GF-D8 (cell line): ENCODE results near the gene ARHGAP15.
A peak's percentile ranks its signal among the peaks of the same experiment; 100 is the strongest.

Experiments
- DNase-seq: peaks from one replicate; lab custom pipeline; 2025; lab: John Stamatoyannopoulos, UW

ARHGAP15 gene

DNA sequence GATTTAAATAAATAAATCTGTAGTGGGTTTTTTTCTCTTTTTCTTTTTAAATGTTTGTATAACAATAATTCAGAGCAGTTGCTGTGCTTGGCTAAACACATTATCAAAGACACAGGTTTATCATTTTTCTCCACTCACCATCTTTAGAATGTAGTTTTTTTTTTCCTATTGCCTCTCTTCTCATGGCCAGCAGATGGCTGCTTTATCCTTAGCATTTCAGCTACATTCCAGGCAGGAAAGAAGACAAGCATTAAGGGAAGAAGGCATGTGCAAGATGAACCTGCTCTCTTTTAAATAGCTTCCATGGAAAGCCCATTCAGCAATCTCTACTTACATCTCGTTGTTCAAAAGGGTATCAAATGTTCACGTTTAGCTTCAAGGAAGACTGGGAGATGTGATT lies 42.6 kb downstream of the ARHGAP15 start:
- DNase-seq = no peak

DNA sequence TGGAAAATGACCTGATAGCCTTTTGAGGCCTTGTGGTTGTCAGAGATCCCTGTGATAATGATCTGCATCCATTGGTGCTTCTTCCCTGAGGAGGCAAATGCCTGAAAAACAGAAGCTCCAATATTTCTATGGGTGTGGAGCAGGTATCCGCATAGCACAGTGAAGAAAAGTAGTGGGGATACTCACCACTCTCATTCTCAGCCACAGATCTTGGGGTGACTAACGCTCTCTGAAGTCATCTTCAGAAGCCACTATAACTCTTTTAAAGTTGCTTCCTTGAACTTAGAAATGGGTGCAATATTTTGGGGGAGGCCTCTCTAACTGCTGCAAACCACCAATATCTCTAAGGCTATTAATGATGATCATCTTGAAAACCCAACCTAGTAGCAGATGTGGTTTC lies 46.2 kb downstream of the ARHGAP15 start:
- no peak for DNase-seq

DNA sequence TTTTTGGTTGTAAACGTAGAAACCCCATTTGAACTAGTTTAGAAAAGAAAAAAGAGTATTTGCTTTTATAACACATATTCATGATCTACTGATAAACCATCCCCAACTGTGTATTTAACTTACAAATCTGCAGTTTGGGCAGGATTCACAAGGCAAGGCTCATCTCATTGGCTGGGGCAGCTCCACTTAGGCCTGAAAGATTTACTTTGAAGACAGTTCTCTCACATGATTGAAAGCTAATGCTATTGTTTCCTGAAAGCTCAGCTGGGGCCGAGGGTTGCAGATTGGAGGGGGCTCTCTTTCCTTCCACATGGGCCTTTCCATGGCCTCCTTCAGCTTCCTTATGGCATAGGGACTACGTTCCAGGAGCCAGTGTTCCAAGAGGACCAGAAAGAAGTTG lies 47.4 kb downstream of the ARHGAP15 start:
- no peak for DNase-seq

DNA sequence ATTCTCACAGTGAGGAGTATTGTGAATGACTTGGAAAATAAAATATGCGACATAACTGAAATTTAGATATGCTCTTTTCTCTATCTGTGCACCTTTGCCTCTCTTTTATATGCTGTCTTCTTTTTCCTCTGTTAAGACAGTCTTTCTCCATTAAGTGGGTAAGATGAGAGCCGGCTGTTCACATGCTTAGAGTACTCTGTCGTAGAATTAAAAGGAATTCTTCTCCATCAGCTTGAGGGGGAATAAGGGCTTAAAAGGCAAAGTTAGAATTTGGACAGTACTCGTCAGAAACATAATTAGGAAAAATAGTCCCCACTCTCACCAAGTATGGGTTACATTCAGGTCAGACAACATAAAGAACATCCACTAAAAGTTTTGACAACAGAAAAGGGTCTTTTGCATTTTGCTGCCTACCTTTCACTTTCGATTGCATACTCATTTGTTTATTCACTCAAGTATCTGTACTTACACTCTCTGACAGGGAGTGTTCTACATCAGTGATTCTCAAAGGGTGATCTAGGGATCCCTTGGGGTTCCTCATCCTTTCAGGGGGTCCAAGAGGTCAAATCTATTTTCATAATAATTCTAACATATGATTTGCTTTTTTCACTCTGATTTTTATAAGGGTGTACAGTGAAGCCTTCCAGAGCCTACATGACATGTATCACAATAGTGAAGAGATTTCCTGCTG lies 48.0 kb downstream of the ARHGAP15 start:
- no peak for DNase-seq

DNA sequence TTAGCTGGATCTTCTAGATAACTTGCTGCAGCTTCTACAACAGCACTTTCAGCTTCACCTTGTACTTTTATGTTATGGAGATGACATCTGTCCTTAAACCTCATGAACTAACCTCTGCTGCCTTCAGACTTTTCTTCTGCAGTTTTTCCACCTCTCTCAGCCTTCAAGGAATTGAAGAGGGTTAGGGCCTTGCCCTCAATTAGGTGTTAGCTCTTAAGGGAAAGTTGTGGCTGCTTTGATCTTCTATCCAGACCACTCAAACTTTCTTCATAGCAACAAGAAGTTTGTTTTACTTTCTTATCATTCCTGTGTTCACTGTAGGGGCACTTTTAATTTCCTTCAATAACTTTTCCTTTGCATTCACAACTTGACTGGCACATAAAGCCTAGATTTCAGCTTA lies 52.3 kb downstream of the ARHGAP15 start:
- no peak for DNase-seq

DNA sequence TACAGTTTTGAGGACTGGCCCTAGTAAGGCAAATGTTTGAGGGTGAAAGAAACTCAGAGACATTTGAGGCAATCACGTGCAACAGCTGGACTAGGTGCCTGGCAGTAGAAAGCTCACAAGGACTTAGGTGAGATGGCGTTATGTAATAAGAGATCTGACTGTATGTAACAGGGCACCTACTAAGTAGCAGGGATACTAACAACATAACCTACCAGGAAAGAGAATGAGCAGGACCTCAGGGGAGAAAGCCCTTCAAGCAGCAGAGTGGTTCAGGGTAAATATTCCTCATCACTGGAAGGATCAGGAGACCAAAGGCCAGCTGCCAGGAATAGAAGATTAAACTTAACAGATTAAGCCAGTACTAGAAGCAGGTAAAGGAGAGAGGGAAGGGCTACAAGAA lies 53.4 kb downstream of the ARHGAP15 start:
- no peak for DNase-seq

DNA sequence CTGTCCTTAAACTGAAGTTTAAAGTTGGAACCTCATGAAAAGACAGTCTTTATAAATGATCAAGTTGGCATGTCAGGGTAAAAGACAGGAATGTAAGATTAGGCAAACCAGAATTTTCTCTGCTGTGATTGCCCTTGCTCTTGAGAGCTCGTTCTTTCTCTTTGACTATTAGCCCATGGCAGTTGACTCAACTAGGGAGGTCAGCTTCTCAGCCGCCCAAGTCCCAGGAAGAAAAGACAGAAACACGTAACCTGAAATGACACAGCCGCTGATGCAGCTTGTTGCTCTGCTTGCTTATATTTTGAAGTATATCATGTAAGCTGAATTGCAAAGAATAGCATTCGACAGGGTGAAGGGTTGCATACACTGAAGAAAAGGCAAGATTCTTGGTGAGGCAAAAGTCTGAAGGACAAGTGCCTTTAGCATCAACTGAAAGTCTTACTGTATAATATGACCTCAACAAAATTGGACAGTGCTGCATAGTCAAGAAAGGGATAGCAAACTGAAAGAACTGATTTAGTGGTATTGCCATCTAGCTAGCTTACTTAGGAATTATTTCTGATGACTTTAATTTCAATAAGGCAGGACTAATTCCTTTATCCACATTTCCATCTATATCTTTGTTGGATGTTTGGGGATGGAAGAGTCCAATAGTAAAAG lies 54.7 kb downstream of the ARHGAP15 start:
- no peak for DNase-seq

DNA sequence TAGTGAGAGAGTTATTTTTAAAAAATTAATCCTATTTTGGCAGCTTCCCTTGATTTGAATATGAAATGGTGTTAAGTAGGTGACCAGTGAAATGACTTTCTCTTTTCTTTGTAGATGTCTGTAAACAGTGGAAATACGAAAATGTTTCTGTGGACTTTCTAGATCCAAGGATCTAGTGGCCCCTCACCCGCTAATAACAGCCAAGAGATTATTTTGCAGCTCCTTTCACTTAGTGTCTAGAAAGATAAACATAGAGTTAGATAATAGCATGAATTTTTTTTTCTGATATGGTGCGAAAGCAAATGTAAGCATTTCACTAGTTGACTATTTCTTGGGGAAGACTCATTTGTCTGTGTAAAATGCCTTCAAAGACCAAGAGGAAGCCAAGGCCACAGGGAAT lies 57.7 kb downstream of the ARHGAP15 start:
- DNase-seq = no peak

DNA sequence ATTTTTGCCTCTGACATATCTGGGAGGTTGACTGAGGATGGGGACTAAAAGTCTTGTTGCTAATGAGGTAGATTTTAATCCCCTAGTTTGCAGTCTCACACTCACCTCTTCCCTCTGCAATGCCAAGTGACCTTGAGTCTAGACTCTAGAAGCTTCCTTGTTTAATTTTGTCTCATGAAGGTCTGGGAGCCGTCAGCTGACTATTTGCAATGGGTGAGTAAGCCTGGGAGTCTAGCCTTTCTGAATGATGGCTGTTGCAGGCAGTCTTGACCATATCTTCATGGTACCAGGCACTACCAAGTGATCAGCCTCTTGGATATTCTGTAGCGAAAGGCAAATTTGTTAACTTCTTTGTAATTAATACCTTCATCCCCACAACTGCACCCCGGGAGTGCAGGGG lies 61.2 kb downstream of the ARHGAP15 start:
- DNase-seq = no peak

DNA sequence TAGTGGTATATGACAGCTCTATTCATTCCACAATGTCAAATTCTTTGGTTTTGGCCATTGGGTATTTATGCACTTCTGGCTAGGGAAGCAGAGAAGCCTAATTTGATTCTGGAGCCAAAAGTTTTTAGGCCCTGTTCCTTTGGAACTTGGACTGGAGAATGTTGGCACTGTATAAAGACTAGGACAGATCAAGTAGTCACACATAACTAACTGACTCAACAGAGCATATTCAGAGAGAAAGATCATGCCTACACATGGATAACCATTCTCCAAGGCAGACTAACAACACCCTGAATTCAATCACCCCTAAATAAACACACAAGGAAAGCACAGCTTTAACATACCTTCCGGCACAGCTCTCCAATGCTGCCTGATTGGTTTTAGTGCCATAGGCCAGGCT lies 62.9 kb downstream of the ARHGAP15 start:
- DNase-seq = no peak

DNA sequence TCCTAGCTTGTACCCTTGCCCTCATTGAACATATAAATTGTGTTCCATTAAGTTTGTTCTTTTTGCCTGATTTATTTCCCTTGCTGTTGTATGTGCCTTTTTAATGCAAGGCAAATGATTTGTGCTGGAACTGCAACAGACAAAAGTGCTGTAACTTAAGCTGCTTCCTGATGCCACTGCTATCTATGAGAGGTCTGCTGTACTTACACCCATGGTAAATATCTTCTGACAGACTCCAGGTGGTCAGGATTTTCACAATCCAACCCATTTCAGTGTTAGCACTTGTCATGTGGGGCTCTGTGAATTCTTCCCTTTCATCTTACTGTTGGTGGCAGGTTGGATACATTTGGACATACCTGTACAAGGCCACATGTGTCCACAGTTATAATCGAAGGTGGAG lies 63.5 kb downstream of the ARHGAP15 start:
- no peak for DNase-seq

DNA sequence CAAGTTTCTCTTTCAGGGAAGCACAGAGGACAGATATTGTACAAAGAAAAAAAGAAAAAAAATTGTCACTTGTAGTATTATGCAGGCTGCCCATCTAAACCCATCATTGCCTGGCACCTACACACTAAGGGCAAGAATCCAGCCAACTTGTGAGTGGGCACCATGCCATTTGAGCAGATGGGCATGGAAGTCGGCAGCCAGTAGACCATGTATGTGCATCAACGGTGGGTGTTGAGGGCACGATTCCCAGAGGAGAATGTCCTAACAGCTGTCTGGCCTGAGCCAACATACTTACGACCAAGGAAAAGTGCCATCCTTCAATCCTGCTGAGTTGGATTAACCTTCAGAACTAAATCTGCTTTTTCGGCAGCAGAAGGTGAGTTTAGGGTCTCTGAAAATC lies 63.9 kb downstream of the ARHGAP15 start:
- DNase-seq = no peak

DNA sequence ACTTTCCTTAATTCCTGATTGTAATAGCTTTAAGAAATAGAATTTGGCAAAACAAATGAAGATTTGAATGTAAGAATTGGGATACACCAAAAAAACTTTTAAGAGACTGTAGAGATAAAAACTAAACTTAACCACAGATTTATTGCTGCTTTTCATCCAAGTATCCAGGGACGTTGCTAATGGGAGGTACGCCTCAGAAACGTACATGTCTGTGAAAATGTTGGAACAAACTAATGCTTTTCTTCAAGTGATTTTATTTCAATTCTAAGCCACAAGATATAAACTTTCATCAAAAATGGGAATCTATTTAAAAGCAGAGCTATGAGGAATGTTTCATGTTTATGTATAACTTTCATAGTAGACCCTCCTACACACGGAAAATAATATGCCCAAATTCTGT lies 66.3 kb downstream of the ARHGAP15 start:
- no peak for DNase-seq

DNA sequence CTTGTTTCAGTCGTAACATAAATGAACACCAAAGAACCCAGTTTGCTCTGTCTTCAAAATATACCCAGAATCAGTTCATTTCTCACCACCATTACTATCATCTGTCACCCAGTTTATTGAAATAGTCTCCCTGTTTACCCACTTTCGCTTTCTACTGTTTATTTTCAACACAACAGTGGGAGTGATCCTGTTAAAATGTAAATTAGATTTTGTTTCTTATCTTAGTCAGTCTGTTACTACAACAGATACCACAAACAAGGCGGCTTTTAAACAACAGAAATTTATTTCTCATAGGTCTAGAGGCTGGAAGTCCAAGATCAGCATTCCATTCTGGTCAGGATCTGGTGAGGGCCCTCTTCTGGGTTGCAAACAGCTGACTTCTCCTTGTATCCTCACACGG lies 74.8 kb downstream of the ARHGAP15 start:
- no peak for DNase-seq

DNA sequence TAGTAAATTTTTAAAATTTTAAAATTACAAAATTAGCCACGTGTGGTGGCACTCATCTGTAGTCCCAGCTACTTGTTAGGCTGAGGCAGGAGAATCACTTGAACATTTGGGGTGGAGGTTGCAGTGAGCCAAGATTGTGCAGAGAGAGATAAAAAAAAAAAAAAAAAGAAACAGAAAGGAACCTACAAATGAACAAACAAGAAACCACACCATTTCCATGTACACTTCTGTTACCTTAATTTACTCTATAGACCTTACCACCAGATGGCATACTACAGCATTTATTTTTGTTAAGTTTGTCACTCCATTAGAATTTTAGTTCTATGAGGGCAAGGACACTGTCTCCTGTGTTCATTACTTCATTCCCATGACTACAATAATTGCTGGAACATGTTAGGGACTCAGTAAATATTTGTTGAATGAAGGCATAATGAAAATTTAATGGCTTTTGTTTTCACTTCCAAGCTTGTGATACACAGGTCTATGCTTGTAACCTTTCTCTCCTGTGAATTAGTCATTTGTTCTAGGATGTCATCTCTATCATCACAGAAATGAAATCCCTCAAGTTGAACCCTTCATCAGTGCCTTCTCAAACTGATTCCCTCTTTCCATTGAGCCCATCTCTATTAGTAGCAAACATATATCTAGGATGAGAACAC lies 76.0 kb downstream of the ARHGAP15 start:
- DNase-seq = no peak

DNA sequence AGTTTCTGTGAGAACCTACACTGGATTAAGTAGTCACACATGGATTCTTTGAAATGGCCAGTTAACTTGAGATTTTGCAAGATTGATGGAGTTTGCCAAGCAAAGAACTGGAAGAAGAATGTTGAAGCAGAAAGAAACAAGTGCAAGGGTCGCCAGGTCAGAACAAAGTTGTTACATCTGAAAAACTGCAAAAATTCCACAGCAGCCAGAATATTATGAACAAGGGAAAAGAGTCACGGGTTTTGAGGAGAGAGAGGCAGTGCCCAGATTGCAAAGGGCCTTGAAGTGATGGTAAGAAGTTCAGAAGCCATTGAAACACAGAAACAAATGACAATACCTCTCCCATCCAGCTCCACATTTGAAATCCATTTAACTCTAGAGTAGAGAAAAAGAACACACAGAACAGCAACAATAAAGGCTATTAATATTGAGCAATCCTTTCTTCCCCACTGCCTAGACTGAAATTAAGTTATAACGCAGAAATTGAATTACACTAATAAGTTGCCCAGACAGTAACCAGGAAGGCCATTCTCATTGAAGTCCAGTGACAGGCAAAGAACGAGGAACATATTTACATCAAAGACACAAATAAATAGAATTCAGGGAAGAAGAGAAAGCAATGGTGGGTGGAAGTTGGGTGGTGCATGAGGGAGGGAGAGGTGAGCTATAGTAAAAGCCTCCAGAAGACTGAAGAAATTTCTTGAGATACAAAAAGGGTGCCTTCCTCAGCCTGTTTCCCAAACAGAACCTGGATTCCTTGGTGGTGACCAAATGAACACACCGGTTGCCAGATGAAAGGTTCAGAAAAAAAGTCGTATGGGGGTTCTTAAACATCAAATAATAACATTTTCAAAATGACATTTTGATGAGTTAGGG lies 80.6 kb downstream of the ARHGAP15 start:
- no peak for DNase-seq

DNA sequence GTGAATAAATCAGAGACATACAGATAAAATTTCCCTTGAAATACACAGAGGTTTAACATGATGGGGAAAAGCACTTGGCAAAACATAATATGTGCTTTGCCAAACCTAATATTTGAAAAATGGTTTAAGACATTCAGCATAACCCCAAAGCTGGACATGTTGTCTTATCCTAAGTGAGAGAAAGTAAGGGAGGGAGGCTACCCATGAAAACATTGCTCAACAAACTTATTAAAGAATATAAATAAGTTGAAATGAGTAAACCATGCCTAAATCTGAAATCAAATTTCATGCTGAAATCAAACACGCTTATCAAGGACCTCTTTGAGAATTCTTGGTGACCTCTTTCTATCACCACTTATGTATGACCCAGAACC lies 81.2 kb downstream of the ARHGAP15 start:
- DNase-seq = no peak

DNA sequence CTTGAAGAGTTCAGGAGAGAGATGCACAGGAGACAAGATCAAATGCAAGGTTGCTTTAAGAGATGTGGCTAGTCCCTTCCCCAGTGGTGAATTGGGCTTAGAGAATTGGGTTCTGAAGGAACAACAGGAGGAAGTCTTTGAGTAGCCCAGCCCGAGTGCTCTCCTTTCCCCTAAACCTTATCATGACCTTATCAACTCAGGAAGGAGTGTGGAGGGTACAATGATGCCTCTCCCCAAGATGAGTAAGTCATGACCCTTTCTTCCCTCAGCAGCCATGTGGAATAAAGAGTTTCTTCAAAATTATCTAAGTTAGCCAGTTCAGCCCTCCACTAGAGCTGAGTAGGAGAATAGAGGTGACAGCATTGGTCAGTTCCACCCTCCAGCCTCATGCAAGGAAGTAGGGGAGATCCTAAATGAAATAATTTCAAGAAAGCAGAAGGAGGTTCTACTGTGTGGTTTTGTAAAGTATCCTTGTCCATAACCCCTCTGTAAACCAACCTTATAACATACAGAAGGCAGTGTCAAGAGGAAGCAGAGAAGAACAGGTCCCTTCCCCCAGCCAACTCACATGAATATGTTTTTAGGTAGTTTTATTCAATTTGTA lies 88.4 kb downstream of the ARHGAP15 start:
- peak; percentile 68 for DNase-seq

DNA sequence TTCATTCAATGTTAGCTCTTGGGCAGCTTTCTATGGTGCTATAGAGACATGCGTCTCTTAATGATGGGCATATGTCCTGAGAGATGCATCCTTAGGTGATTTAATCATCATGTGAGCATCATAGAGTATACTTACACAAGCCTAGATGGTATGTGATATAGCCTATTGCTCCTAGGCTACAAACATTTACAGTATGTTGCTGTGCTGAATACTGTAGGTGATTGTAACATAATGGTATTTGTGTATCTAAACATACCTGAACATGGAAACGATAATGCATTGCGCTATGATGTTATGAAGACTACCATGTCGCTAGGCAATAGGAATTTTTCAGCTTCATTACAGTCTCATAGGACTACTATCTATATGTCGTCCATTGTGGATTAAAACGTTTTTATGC lies 89.4 kb downstream of the ARHGAP15 start:
- no peak for DNase-seq

DNA sequence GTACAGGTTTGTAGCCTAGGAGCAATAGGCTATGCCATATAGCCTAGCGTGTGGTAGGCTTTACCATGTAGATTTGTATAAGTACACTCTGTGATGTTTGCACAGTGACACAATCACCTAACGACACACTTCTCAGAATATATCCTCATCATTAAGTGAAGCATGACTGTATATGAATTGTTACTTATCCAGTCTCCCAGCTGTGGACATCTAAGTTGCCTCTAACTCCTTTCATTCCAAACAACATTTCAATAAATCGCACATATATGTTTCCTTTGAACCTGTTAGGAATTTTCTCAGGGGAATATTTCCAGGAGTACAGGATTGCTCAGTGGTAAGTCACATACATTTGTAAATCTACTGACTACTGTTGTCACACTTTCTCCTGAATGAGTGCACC lies 90.0 kb downstream of the ARHGAP15 start:
- DNase-seq = no peak

DNA sequence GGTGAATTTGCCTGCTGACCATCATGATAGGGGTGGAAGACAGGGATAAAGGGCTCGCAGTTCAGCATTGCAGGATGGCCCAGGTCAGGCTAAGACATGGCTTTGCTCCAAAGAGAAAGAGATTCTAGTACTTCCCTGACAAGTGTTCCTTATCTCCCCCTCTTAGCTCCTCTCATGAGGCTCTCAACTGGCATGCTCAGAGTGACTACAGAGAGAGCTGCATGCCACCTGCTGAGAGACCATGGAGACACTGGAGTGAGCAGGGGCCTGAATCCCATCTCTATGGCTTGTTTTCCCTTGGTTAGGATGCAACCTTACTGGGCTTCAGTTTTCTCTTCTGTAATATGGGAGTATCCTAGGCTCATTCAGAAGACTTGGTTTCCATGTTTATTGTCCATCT lies 94.3 kb downstream of the ARHGAP15 start:
- no peak for DNase-seq

DNA sequence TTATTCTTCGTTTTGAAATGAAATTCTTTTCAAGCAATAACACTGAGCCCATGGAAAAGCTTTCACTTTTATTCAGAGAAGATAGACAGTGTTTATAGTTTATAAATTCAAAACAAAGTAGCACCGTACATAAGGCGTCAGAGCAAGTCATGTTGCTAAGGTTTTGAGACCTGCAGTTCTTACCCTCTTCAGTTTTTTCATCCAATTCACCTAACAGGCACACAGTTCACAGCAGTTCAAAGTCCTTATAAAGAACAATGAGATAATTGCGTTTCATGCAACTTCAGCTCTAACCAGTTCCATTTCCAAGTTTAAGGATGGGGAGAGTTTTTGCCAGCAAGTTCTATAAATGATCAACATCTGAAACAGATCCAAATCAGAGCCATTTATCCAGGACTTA lies 96.7 kb downstream of the ARHGAP15 start:
- no peak for DNase-seq
